Osteocyte (in vitro differentiated cells): Measurements from ENCODE around the gene UBE2E3. TPM values are rescaled to one million over a fixed set of nuclear protein-coding genes. Genes with fewer than 3 reads are reported as not detected.

Experiments
- DNase-seq: peaks from one replicate; pipeline ENCODE4 v3.0.0; 2021; ENCODE audit warnings: mixed read lengths; ENCODE audit not compliant: unreplicated experiment; ENCODE audit errors: extremely low spot score
- H3K27ac Mint-ChIP-seq: one replicate; pipeline ENCODE4 v1.8.0; 2021; ENCODE audit warnings: mild to moderate bottlenecking, mixed read lengths; ENCODE audit not compliant: unreplicated experiment
- H3K27me3 Mint-ChIP-seq: one replicate; pipeline ENCODE4 v1.8.0; 2021; ENCODE audit warnings: mixed read lengths; ENCODE audit not compliant: unreplicated experiment
- H3K36me3 Mint-ChIP-seq: one replicate; pipeline ENCODE4 v1.8.0; 2021; ENCODE audit warnings: mixed read lengths; ENCODE audit not compliant: unreplicated experiment
- H3K4me1 Mint-ChIP-seq: one replicate; pipeline ENCODE4 v1.8.0; 2021; ENCODE audit warnings: mixed read lengths; ENCODE audit not compliant: unreplicated experiment
- H3K4me3 Mint-ChIP-seq: one replicate; pipeline ENCODE4 v1.8.0; 2021; ENCODE audit warnings: mild to moderate bottlenecking, moderate library complexity, mixed read lengths; ENCODE audit not compliant: unreplicated experiment
- H3K9me3 Mint-ChIP-seq: one replicate; pipeline ENCODE4 v1.8.0; 2021; ENCODE audit warnings: mixed read lengths; ENCODE audit not compliant: unreplicated experiment
- total RNA-seq: library from RNA; stranded (reverse); gene quantifications from 2 replicates; pipeline ENCODE4 v1.2.1, GENCODE V29; 2021
- TF ChIP-seq, protein P1 (sequence below): fragments of 200-600 bp; sonication (generic); IDR thresholded peaks from 2 replicates; pipeline ENCODE4 v1.5.0; 2021; ENCODE audit warnings: antibody characterized with exemption, mild to moderate bottlenecking, moderate library complexity

UBE2E3 gene
- total RNA-seq, 1 donor from 2014 or later, result 108 TPM

DNA sequence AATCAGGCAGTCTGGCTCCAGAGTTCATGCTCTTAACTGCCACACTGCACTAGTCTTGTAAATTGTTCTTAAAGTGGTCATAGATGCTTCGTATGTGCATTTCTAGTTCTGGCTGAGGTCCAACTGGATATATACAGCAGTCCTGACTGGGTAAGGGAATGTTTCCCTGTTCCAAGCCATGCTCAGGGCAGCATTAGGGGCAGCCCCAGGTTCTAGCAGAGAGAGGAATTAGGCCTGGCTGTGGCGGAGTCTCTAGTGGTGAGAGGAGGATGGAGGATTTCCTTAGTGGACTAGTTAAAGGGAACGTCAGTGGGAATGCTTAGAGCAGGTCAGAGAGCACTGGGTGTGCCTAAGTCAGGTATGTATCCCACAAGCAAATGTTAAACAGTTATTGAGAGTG is 28.0 kb downstream of the UBE2E3 start:
- TF ChIP-seq, protein P1, sequence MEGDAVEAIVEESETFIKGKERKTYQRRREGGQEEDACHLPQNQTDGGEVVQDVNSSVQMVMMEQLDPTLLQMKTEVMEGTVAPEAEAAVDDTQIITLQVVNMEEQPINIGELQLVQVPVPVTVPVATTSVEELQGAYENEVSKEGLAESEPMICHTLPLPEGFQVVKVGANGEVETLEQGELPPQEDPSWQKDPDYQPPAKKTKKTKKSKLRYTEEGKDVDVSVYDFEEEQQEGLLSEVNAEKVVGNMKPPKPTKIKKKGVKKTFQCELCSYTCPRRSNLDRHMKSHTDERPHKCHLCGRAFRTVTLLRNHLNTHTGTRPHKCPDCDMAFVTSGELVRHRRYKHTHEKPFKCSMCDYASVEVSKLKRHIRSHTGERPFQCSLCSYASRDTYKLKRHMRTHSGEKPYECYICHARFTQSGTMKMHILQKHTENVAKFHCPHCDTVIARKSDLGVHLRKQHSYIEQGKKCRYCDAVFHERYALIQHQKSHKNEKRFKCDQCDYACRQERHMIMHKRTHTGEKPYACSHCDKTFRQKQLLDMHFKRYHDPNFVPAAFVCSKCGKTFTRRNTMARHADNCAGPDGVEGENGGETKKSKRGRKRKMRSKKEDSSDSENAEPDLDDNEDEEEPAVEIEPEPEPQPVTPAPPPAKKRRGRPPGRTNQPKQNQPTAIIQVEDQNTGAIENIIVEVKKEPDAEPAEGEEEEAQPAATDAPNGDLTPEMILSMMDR, result no peak
- H3K4me3 Mint-ChIP-seq, result no peak overlapping the region
- DNase-seq, result no peak
- no peak overlapping the region for H3K27ac Mint-ChIP-seq
- peaks cover 4% of the 10 kb centered on the region for H3K36me3 Mint-ChIP-seq
- no peaks in the 10 kb centered on the region for H3K9me3 Mint-ChIP-seq
- H3K27me3 Mint-ChIP-seq, result no peaks in the 10 kb centered on the region
- peaks cover 35% of the 10 kb centered on the region for H3K4me1 Mint-ChIP-seq

DNA sequence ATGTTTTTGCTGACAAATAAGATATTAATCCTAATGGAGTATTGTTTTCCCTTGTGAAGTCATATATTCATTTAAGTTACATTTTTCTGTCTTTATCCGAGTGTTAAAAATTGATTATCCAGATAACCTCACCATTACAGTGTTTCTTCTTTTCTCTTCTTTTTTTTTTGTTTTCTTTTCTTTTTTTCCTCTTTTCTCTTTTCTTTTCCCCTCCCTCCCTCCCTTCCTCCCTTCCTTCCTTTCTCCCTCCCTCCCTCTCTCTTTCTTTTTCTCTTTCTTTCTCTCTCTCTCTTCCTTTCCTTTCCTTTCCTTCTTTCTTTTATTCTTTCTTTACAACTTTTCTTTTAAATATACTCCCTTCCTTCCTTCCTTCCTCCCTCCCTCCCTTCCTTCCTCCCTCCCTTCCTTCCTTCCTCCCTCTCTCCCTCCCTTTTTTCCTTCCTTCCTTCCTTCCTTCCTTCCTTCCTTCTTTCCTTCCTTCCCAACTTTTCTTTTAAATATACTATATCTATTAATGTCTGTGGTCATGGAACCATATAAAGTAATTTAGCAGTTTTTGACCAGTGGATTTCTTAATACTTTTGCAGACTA is 40.9 kb downstream of the UBE2E3 start:
- DNase-seq, result no peak

DNA sequence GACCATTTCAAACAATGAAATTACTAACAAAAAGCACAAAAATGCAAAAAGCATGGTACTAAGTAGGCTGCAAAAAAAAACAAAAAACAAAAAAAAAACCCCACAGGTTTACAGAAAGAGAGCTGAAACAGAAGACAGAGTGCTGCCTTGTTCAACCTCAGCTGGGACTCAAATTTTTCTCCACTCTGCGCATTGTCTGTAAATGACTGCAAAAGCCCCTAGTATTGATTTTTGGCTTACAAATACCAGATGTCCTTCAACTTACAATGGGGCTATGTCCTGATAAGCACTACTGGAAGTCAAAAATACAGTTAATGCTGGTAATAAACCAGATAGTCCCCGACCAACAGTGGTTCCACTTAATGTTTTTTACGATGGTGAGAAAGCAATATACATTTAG is 42.2 kb downstream of the UBE2E3 start:
- H3K9me3 Mint-ChIP-seq, result no peaks in the 10 kb centered on the region
- H3K36me3 Mint-ChIP-seq, result peaks cover 3% of the 10 kb centered on the region
- no peak for DNase-seq
- no peaks in the 10 kb centered on the region for H3K27me3 Mint-ChIP-seq
- H3K4me3 Mint-ChIP-seq, result no peak overlapping the region
- TF ChIP-seq, protein P1, result no peak
- H3K4me1 Mint-ChIP-seq, result peaks cover 27% of the 10 kb centered on the region
- H3K27ac Mint-ChIP-seq, result no peak overlapping the region

More for the DNA sequence above, 40.9 kb downstream of the UBE2E3 start:
- Mint-ChIP-seq H3K27me3 (no peaks in the 10 kb centered on the region), H3K27ac (no peak overlapping the region), H3K9me3 (no peaks in the 10 kb centered on the region), H3K36me3 (peaks cover 2% of the 10 kb centered on the region), H3K4me3 (no peak overlapping the region), H3K4me1 (peaks cover 32% of the 10 kb centered on the region)
- TF ChIP-seq, protein P1, result no peak

DNA sequence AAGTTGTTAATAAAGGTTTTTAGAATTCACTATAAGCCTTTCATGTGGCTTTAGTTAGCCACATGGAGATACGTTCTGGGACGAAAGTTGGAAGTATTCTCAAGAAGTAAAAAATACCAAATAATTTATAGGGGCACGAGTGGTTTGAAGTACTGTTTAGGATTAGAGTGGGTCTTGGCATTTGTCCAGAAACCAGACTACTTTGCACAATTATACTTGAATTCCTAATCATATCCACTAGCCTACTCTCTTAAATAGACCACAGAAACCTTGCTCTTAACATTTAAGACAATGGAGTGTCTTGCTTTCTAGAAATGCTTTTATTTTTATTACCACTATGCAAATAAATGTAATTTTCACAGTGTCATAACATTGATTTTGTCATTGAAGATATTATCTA is 44.6 kb downstream of the UBE2E3 start:
- DNase-seq, result no peak
- Mint-ChIP-seq H3K27me3 (no peaks in the 10 kb centered on the region), H3K36me3 (peaks cover 3% of the 10 kb centered on the region), H3K4me3 (no peak overlapping the region), H3K9me3 (no peaks in the 10 kb centered on the region), H3K4me1 (peaks cover 27% of the 10 kb centered on the region), H3K27ac (no peak overlapping the region)
- TF ChIP-seq, protein P1, result no peak

DNA sequence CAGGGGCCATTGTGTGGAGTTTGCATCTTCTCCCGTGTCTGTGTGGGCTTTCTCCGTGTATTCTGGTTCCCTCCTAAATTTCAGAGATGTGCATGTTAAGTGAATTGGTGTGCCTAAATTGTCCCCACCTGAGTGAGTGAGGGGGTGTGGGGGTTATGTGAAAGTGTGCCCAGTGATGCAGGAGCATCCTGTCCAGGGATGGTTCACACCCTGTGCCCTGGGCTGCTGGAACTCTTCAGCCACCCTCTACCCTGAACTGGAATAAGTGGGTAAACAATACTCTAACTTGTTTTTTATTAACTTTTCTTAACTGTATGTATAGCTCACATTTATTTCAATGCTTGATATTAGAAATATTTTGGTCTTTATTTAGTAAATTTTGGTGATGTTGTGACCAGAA is 56.0 kb downstream of the UBE2E3 start:
- Mint-ChIP-seq H3K27me3 (no peaks in the 10 kb centered on the region), H3K36me3 (peaks cover 3% of the 10 kb centered on the region), H3K4me3 (no peak overlapping the region), H3K9me3 (no peaks in the 10 kb centered on the region), H3K27ac (peak overlapping the region; percentile 15), H3K4me1 (peaks cover 19% of the 10 kb centered on the region)
- DNase-seq, result no peak
- TF ChIP-seq, protein P1, result no peak
